T1000 (cell line): Measurements from ENCODE around the gene PRKD1.
"Not testable (repeated sequence)": the region's sequence is repeated elsewhere in the genome, so short reads cannot be mapped to it uniquely, and the experiment has no call there.

ENCODE experiments used
- DNase-seq: peaks from one replicate; lab custom pipeline; 2025; ENCODE audit warnings: mixed read lengths; lab: John Stamatoyannopoulos, UW

The PRKD1 gene

GRCh38 chr14:29798108-29798663 is 129.5 kb downstream of the PRKD1 start:
- no peak for DNase-seq

- no peak for DNase-seq
These were observed 130.8 kb downstream of the PRKD1 start for GRCh38 chr14:29796853-29797252.

GRCh38 chr14:29789475-29789874 is 138.2 kb downstream of the PRKD1 start:
- no peak for DNase-seq

GRCh38 chr14:29788093-29788492 is 139.6 kb downstream of the PRKD1 start:
- no peak for DNase-seq

GRCh38 chr14:29783556-29783955 is 144.1 kb downstream of the PRKD1 start:
- DNase-seq, result no peak

- no peak for DNase-seq
These were observed 145.6 kb downstream of the PRKD1 start for GRCh38 chr14:29782041-29782440.

GRCh38 chr14:29777142-29777541 is 150.5 kb downstream of the PRKD1 start:
- DNase-seq, result not testable (repeated sequence)

GRCh38 chr14:29773990-29774389 is 153.7 kb downstream of the PRKD1 start:
- DNase-seq, result no peak

GRCh38 chr14:29763342-29763858 is 164.2 kb downstream of the PRKD1 start:
- DNase-seq, result no peak

- DNase-seq, result no peak
These were observed 167.9 kb downstream of the PRKD1 start for GRCh38 chr14:29759521-29760340.

GRCh38 chr14:29757711-29758233 is 169.9 kb downstream of the PRKD1 start:
- no peak for DNase-seq

GRCh38 chr14:29757188-29757680 is 170.4 kb downstream of the PRKD1 start:
- DNase-seq, result no peak

- no peak for DNase-seq
These were observed 171.6 kb downstream of the PRKD1 start for GRCh38 chr14:29756019-29756385.

GRCh38 chr14:29755311-29756018 is 172.2 kb downstream of the PRKD1 start:
- no peak for DNase-seq

- no peak for DNase-seq
These were observed 173.5 kb downstream of the PRKD1 start for GRCh38 chr14:29754134-29754533.

- DNase-seq, result no peak
These were observed 175.3 kb downstream of the PRKD1 start for GRCh38 chr14:29752221-29752923.

- DNase-seq, result no peak
These were observed 177.8 kb downstream of the PRKD1 start for GRCh38 chr14:29749829-29750228.

GRCh38 chr14:29749327-29749726 is 178.3 kb downstream of the PRKD1 start:
- no peak for DNase-seq

- DNase-seq, result no peak
These were observed 181.8 kb downstream of the PRKD1 start for GRCh38 chr14:29745863-29746262.

GRCh38 chr14:29743531-29743930 is 184.1 kb downstream of the PRKD1 start:
- no peak for DNase-seq

GRCh38 chr14:29741909-29742401 is 185.7 kb downstream of the PRKD1 start:
- no peak for DNase-seq

GRCh38 chr14:29740491-29740890 is 187.2 kb downstream of the PRKD1 start:
- DNase-seq, result no peak
